GM18870 (cell line): ENCODE data around the gene BEST1.
"Not testable (repeated sequence)": the region's sequence is repeated elsewhere in the genome, so short reads cannot be mapped to it uniquely, and the experiment has no call there.

Experiments used
- ATAC-seq: cut with Tn5 transposase; IDR thresholded peaks from one replicate; pipeline ENCODE4 v1.9.1; 2021; ENCODE audit warnings: moderate library complexity; ENCODE audit not compliant: unreplicated experiment

The BEST1 gene

DNA sequence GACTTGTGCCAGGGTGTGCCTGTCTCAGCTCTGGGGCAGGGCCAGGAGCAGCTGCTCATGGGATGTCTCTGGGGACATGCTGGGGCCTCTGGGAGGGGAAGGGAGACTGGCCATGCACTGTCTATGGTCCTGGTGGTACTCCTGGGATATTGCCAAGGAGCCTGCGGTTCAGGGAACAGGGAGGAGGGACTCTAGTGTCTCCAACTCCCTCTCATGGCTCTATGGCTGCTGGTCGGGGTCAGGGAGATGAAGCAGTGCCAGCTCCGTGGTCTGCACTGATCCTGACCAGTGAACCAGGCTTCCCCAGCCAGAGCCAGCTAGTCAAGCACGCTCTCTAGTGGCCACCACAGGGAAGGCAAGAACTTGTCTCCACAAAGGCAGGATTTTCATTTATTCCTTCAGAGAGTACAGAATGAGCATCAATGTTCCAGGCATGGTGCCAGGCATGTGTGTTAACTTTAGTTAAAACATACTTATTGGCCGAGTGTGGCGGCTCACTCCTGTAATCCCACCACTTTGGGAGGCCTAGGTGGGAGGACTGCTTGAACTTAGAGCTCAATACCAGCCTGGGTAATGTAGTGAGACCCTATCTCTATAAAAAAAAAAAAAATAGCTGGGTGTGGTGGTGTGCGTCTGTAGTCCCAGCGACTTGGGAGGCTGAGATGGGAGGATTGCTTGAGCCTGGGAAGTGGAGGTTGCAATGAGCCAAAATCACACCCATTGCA lies 2.5 kb upstream of the BEST1 start:
- ATAC-seq, result no peak

DNA sequence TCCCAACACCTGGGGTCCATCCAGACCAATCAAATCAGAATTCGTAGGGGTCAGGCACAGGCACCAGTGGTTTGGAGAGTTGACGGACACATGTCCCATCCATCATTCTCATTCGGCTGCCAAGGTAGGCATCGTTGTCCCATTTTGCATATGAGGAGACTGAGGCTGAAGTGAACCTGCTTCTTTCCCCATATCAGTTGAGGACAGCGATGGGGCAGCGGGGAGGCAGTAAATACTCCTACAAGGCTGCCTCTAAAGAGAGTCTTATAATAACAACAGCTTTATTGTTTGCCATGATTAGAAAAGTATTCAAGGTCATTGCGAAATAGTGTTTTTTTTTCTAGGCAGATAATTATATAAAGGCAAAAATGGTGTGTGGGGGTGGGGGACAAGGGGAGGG lies 1.6 kb upstream of the BEST1 start:
- no peak for ATAC-seq

DNA sequence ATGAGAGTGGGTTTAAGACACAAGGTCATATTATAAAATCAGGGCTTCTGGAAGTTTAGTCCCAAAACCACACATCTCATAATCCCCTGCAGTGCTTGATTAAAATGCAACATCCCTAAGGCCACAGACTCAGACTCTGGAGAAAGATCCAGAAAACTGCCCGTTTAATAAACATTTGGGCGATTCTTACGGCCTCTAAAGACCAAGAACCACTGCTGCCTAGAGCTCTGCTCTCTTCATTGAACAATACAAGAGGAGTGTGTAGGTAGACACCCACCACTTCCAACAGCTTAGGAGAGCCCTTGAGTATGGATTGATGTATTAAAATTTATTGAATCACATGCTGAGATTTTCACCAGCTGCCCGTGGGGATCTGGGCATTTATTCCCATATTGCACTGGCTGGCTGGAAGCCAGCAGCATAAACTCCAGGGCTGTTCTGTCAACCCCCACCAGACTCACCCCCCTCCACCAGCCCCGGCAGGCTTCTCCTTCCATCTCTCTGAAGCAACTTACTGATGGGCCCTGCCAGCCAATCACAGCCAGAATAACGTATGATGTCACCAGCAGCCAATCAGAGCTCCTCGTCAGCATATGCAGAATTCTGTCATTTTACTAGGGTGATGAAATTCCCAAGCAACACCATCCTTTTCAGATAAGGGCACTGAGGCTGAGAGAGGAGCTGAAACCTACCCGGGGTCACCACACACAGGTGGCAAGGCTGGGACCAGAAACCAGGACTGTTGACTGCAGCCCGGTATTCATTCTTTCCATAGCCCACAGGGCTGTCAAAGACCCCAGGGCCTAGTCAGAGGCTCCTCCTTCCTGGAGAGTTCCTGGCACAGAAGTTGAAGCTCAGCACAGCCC lies 749 bp upstream of the BEST1 start:
- ATAC-seq, result no peak

- ATAC-seq, result no peak
These were observed 1.5 kb downstream of the BEST1 start for GRCh38 chr11:61951484-61952135.

DNA sequence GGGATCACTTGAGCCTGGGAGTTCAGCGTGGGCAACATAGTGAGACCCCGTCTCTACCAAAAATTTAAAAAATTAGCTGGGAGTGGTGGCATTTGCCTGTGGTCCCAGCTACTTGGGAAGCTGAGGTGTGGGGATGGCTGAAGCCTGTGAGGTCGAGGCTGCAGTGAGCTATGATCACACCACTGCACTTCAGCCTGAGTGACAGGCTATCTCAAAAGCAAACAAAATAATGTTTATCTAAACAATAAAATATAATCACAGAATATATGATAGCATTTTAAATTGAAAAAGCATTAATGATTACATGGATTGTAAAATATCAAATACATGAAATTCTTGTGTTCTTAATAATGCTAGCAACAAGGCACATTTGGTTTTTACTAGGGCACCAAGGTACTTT lies 2.7 kb downstream of the BEST1 start:
- no peak for ATAC-seq

- ATAC-seq, result not testable (repeated sequence)
These were observed 3.5 kb downstream of the BEST1 start for GRCh38 chr11:61953632-61954031.

DNA sequence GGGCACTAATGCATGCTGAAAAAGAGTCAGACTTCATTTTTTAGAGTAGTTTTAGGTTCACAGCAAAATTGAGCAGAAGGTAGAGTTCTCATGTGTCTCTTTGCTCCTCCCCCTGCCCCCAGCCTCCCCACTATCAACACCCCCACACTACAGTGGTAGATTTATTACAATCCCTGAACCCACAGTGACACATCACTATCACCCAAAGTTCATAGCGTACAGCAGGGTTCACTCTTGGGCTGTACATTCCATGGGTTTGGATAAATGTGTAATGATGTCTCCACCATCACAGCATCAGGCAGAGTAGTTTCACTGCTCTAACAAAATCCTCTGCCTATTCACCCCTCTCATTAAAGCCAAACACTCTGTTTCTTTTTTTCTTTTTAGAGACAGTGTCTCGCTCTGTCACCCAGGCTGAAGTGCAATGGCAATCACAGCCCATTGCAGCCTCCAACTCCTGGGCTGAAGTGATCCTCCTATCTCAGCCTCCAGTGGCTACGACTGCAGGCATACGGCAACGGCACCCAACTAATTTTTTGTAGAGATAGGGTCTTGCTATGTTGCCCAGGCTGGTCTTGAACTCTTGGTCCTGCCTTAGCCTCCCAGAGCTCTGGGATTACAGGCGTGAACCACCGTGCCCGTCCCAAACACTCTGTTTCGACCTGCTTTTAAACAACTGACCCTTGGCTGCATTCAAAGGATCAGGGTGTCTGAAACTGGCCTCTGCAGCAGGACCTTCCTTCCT lies 4.1 kb downstream of the BEST1 start:
- ATAC-seq, result no peak

DNA sequence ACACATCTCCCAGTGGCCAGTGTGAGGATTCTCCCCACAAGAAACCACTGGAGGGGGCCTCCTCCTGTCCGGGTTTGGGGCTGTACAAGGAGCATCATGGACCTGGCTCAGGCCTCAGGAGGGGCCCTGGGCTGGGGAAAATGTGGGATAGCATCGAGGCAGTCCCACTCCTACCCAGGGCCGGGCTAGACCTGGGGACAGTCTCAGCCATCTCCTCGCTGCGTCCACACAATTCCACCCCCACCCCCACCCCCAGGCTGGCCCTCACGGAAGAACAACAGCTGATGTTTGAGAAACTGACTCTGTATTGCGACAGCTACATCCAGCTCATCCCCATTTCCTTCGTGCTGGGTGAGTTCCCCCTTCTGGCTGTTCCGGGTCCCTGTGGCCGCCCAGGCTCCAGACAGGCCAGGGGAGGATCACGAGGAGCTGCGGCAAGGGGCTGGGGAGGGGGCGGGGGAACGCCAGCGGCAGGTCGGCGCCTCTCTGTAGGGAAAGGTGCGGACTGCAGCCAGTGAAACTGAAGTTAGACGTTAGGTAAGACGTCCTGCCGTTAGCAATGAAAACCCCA lies 4.8 kb downstream of the BEST1 start:
- no peak for ATAC-seq

DNA sequence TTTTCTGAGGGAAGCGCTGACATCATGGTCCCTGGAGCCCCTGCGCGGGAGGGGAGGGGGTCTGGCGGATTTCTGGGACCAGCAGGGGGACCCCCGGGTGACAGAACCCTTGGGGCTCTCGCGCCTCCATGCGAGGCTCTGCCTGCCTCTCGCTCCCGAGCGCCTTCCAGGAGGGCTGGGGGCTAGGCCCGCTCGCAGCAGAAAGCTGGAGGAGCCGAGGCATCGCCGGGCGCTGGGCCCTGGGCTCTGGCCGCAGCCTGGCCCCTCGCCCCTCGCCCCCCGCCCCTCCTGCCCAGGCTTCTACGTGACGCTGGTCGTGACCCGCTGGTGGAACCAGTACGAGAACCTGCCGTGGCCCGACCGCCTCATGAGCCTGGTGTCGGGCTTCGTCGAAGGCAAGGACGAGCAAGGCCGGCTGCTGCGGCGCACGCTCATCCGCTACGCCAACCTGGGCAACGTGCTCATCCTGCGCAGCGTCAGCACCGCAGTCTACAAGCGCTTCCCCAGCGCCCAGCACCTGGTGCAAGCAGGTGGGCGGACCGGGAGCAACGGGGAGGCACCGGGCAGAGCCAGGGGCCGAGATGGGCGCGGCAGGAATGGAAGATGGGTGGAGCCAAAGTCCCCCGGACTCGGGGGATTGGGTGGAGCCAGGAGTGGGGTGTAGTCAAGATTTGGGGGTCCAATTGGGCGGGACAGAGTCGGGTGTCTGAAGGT lies 5.4 kb downstream of the BEST1 start:
- ATAC-seq, result no peak

DNA sequence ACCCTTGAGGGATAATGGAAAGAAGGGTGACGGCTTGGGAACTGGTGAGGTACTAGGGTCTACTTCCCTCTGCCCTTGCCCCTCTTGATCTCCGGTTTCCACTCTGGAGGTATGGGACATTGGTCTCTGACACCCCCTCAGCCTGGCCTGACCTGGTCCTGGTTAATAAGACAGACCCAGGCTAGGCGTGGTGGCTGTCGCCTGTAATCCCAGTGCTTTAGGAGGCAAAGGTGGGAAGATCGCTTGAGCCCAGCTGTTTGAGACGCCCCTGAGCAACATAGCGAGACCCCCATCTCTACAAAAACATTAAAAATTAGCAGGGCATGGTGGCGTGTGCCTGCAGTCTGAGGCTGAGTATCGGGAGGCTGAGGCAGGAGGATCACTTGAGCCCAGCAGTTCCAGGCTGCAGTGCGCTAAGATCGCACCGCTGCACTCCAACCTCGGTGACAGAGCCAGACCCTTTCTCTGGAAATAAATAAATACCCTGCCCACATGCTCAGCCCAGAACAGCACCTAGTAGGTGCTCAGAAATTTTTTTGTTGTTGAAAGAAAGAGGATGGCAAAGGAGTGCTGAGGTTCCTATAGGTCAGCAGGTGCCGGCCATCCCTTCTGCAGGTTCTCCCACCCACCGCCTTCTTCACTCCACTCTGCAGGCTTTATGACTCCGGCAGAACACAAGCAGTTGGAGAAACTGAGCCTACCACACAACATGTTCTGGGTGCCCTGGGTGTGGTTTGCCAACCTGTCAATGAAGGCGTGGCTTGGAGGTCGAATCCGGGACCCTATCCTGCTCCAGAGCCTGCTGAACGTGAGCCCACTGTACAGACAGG lies 6.3 kb downstream of the BEST1 start:
- ATAC-seq, result no peak

DNA sequence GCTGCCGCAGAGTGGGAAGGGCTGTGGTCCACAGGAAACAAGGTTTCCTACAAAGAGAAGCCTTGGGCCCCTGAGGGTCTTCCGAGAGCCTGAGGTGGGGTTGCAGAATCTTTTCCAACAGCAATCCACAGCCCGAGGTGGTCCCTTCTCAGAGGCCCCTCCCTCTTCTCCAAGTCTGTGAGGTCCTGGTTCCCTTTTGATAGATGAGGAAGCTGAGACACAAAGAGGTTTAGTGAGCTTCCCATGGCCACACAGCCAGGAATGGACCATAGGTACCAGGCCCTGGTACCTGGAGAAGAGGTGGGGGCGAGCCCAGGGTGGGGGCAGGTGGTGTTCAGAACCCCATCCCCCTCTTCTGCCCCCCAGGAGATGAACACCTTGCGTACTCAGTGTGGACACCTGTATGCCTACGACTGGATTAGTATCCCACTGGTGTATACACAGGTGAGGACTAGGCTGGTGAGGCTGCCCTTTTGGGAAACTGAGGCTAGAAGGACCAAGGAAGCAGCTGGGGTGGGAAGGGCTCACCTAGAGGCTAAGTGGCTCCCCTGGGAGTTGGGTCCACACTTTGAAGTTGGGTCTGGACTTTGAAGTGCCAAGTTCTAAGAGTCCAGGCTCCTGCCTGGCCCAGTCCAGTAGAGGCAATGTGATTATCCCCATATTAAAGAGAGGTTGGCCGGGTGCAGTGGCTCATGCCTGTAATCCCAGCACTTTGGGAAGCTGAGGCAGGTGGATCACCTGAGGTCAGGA lies 7.0 kb downstream of the BEST1 start:
- no peak for ATAC-seq

- no peak for ATAC-seq
These were observed 8.4 kb downstream of the BEST1 start for GRCh38 chr11:61958590-61958989.

GRCh38 chr11:61959114-61959513 lies 9.0 kb downstream of the BEST1 start:
- ATAC-seq, result no peak

- ATAC-seq, result no peak
These were observed 9.5 kb downstream of the BEST1 start for GRCh38 chr11:61959678-61960077.

- no peak for ATAC-seq
These were observed 10.4 kb downstream of the BEST1 start for GRCh38 chr11:61960532-61960931.

DNA sequence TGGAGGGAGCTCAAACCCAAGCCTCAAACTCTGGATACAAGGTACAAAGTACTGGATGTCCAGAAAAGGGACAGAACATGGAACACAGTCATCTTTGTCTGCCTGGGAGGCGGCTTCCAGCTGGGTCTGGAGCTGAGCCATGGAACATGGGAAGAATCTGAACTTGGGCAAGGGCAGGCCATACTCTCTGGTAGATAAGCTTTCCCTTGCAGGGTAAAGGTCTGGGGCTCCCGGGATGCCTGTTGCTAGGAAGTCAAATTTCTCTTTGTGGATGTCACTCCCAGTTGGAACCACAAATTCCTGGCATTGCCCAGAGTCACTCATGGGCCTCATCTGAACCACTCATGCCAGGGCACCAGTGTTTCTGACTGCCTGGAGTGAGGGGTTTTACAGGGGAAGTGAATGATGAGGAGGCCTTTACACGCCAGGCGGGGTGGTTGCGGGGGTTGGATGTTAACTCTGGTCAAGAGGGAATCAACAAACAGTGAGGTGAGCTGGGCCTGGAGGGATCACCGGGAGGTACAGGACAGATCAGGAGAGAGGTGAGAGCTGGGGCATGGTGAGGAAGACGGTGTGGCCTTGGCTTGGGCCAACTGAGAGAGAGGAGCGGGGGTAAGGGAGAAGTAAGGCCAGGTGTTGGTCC lies 11.5 kb downstream of the BEST1 start:
- no peak for ATAC-seq

- no peak for ATAC-seq
These were observed 12.3 kb downstream of the BEST1 start for GRCh38 chr11:61962213-61963015.

DNA sequence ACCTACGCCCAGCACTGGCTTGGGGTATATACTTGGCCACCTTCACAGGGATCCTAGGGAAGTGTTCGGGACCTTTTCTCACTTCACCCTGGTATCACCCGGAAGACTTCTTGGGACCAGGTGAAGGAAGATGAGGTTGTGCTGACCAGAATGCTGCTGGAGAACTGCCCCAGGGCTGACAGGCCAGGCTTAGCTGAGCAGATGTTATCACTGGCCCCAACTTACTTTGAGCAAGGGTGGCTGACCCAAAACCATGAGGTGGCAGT lies 12.8 kb downstream of the BEST1 start:
- ATAC-seq, result no peak
